Medulla oblongata (tissue), 1 donor: ENCODE results near the gene E2F1.

Experiments used
- DNase-seq: peaks from one replicate; pipeline ENCODE4 v3.0.0-alpha.2; 2015; ENCODE audit errors: extremely low spot score

The E2F1 gene, protein sequence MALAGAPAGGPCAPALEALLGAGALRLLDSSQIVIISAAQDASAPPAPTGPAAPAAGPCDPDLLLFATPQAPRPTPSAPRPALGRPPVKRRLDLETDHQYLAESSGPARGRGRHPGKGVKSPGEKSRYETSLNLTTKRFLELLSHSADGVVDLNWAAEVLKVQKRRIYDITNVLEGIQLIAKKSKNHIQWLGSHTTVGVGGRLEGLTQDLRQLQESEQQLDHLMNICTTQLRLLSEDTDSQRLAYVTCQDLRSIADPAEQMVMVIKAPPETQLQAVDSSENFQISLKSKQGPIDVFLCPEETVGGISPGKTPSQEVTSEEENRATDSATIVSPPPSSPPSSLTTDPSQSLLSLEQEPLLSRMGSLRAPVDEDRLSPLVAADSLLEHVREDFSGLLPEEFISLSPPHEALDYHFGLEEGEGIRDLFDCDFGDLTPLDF

DNA sequence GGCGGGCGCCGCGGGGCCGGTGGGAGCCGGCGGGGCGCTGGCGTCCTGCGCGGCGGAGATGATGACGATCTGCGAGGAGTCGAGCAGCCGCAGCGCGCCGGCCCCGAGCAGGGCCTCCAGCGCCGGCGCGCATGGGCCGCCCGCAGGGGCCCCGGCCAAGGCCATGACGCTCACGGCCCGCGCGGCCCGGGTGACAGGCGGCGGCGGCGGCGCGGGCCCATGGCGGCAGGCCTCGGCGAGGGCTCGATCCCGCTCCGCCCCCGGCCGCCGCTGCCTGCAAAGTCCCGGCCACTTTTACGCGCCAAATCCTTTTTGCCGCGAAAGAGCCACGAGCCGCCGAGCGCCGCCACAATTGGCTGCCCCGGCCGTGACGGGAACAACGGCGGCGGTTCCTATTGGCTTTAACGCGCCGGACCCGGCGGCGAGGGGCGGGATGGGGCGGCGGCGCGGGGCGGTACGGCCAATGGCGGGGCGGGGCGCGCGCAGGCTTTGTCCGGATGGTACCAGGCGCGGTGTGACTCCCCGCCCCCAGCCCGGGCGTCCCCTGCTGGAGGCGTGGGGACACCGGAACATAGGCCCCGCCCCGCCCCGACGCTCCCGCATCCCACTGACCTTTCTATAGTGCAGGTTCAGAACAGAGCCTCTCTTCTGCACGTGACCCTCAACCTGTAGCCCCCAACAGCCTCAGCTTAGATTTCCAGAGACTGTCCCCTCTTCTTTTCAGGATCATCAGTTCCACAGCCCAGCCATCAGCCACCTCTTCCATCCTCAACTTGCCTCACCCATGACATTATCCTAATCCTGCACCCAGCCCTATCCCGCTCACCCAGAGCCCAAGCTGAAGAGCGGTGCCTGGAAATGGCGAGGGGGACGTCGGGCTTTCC is at the start of gene E2F1:
TSS of gene E2F1 (minus strand) at position 286 of the 884 bp plus-strand sequence. CDS start at position 165, 121 bp downstream.
- DNase-seq: peak; percentile 95

DNA sequence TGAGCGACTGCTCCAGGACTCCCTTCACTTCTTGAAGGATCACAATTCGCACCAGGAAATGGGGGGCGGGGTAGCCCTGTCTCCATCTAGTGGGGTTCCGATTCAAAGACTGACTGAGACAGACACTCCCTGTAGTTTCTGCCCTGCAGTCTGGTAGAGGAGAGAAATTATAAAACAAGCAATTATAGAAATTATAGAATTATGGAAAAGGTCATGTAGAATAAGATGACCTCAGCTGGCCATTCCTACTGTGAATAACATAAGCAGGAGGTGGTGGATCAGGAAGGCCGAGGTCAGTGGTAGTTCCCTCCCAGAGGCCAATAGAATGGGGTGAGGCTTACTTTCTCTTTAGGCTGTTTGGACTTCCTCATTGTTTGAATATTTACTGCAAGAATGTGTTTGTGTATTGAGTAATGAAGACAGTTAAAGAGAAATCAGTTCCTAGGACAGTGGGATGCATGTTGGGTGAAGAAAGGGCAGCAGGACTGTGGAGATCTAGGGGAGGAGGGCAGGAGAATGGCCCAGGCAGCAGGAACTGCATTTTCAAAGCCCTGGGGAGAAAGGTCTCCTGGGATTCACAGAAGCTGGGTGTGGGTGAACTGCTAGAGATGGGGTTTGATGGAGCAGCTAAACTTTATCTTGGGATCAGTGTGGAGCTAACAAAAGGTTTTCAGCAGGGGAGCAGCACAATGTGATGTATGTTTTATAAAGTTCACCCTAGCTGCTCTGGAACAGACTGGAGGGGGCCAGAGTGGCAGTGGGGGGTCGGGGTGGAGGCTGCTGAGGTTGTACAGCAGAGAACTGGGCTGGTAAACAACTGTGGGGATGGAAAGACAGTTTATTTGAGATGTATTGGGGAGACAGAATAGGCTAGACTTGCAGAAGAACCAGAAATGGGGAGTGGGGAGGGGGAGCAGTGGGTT is 47.7 kb upstream of the E2F1 start:
- peak; percentile 48 for DNase-seq

DNA sequence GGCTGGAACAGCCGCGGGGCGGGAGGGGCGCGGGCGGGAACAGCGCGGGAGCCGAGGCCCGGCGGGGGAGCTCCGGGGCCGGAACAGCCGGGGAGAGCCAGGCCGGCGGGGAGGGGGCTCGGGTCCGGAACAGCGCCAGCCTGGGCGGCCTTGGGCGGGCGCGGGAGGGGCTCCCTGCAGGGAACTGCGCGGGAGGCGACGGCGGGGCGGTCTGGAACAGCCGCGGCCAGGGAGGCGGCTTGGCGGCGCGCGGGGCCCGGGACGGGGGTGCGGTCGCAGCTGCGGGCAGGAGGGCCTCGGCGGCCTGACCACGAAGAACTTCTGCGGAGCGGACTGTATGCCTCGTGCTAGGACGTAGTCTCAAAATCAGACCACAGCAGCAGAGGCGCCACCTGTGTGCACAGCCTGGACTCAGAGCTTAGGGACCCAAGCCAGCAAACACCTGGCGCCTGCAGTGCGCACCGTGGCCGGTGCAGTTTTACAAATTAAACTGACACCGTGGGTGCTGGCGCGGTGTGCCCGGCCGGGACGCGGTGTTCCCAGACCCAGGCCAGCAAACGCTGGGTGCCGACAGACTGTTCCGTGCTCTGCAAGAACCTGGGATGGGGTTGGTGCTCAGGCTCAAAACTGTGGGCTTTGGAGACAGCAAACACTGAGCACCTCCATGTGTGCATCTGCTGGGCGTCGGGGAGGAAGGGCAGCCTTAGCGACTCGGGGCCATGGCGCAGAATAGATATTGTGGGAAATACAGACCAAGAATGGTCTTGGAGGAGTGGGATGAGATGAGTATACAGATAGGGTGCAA is 46.2 kb upstream of the E2F1 start:
- no peak for DNase-seq

DNA sequence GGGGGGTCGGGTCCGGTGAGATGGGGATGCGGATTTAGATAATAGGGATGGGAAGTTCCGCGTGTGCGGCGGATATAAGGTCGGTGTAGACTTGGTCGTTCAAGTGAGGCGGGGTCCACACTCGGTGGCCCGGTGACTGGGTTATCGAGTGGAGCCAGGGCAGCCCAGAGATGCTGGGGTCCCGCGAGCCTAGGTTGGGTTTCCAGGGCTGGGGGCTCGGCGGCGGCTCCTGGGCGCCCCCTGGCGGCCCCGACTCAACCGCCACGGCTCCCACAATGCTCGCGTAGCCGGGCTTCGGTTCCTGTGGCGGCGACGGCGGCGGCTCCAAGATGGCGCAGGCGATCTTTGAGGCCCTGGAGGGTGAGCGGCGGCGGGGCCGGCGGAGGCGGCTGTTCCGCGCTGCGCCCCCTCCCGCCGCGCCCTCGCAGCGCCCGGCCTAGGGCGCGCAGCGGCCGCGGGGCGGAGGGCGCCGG is 45.5 kb upstream of the E2F1 start, which contains the start of gene ZNF341:
TSS of gene ZNF341 (plus strand) at position 304 of the 473 bp plus-strand sequence. CDS start at position 330, 26 bp downstream.
- peak; percentile 86 for DNase-seq

- no peak for DNase-seq
Measured at GRCh38 chr20:33730946-33731692, 44.9 kb upstream of the E2F1 start.

- no peak for DNase-seq
Measured at GRCh38 chr20:33729101-33729500, 42.9 kb upstream of the E2F1 start.

DNA sequence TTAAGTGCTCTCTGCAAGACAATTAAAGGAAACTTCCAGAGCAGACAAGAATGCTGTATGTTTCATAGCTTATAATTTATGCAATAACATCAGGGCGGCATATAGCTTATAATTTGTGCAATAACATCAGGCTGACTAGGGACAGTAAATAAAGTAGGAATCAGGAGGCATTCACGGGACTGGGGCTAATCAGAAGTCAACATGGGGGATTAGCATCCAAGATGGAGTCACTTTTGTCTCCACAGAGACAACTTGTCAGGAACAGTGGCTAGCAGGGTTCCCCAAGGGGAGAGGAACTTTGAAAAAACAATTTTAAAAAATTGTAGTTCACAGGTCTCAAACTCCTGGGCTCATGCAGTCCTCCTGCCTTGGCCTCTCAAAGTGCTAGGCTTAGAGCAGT is 42.3 kb upstream of the E2F1 start:
- no peak for DNase-seq

DNA sequence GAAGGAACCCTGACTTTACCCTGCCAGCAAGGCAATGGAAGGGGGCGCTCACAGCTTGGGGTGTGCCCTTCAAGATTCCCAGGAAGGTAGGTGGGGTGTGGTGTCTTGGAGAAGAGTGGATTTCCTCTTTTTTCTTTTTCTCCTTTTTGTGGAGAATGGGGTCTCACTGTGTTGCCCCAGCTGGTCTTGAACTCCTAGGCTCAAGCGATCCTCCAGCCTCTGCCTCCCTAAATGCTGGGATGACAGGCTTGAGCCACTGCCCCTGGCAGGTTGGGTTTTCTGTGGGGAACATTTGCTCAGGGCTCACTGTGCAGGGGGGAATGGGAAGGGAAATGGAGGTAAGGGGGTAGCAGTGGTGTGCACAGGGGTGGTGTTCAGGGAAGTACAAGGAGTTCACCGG is 41.6 kb upstream of the E2F1 start:
- no peak for DNase-seq

DNA sequence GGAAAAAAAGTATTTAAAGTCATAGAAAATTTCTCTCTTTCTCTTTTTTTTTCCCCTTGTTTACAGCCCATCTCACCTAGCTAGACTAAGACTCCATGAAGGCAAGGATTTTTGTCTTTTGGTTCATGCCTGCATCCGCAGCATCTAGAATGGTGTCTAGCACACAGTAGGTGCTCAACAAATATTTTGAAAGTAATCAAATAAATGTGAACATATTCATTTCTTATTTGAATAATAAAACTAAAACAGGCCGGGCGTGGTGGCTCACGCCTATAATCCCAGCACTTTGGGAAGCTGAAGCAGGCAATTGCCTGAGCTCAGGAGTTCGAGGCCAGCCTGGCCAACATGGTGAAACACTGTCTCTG is 40.9 kb upstream of the E2F1 start:
- no peak for DNase-seq

DNA sequence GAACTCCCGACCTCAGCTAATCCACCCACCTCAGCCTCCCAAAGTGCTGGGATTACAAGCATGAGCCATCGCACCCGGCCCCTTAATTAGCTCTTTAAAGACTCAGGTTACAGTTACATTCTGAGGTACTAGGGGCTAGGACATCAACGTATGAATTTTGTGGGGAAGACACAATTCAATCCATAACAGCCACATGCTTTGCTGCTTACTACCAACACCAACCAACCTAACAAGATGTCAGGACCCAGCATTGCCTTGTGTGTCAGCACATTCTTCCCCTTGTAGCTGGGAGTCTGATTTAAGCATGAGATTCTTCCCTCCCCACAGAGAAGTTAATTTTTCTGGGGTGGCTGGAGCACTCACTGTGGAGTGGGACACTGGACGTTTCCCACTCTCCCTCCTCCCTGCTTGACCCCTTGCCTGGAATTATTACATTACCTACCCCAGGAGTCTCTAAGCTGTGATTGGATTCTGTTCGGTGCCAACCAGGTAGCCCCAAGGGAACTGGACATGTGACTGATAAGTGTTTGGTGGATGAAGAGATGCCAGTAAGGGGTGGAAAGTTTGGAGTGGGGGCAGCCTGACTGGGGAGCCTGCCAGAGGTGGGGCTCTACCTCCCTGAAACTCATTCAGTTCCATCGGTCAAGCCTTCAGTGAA is 39.6 kb upstream of the E2F1 start:
- no peak for DNase-seq

GRCh38 chr20:33724439-33725094 is 38.4 kb upstream of the E2F1 start:
- DNase-seq: no peak

- no peak for DNase-seq
Measured at GRCh38 chr20:33721391-33722140, 35.4 kb upstream of the E2F1 start.

DNA sequence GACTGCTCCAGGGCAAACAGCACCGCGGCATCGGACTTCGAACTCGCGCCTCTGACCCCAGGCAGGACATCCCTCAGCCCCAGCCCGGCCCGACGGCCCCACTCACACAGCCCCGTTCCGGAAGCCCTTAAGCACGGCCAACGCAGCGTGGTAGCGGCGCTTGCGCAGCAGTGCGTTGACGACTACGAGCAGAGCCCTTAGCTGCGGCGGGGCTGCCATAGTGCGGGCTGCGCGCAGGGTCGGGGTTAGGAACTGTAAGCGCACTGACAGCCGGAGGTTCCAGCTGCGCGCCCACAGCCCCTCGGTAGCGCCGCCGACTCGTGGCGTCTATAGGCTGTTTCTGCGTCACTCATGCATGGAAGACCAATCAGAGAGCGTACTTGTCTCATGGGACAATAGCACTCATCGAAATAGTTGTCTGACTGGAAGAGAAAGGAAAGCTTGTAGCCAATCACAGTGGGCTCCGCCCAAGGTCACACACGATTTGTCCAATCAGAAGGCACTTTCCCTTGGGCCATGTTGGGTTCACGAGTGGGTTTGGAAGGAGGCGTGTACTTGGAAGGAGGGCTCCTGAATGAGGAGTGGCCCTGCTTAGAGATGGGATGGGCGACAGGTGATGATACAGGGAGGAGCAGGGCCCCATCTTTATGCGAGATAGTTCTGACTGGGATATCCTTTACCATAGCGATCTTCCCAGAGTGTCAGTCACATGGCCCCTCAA is 34.0 kb upstream of the E2F1 start, which contains the start of gene PXMP4:
TSS of gene PXMP4 (minus strand) at position 322 of the 721 bp plus-strand sequence. CDS start at position 219, 103 bp downstream.
- DNase-seq: peak; percentile 99

GRCh38 chr20:33719277-33719988 is 33.2 kb upstream of the E2F1 start:
- no peak for DNase-seq

- DNase-seq: no peak
Measured at GRCh38 chr20:33716498-33716897, 30.3 kb upstream of the E2F1 start.

GRCh38 chr20:33713865-33714367 is 27.7 kb upstream of the E2F1 start:
- DNase-seq: no peak

GRCh38 chr20:33711446-33711738 is 25.2 kb upstream of the E2F1 start:
- DNase-seq: no peak
